Inflammatory macrophage treated with lipopolysaccharide for 1 hour (primary cell): ENCODE data around the gene MED6.

Source experiments
- DNase-seq, 2 donors: peaks; one replicate each; pipeline ENCODE4 v3.0.0-alpha.2; 2020 to 2022

The MED6 gene, protein sequence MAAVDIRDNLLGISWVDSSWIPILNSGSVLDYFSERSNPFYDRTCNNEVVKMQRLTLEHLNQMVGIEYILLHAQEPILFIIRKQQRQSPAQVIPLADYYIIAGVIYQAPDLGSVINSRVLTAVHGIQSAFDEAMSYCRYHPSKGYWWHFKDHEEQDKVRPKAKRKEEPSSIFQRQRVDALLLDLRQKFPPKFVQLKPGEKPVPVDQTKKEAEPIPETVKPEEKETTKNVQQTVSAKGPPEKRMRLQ

DNA sequence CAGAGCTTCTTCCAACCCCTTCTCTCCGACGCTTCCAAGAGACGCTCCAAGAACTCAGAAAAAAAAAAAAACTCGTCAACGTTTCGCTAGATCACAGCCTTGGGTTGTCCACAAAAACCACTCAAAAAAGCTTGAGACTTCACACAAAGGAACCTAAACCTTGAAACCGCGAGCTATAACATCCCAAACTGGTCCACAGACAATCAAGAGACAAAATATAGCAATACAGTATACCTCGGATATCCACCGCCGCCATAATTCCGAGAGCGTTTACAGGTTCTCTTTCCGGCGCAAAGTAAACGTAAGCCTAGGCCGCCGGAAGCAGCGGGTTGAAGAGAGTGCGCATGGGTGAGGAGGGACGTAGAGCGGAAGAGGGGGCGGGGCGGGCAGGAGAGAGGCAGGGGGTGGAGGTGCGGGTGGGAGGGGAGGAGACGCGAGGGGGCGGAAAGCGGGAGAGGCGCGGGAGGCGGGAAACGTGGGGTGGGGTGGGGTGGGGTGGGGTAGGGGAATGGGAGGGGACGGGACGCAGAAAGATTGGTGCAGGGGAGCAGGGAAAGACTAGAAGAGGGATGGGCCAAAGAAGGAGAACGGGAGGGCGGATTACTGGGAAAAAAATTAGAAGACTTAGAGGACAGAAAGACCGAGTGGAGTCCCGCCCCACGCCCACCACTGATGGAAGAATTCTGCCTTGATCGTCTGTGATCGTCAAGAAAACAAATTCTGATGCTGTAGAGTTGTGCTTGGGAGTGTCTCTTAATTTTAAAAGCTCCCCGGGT is at the start of gene MED6:
TSS of gene MED6 (minus strand) at position 274 of the 776 bp plus-strand sequence. CDS start at position 256, 18 bp downstream.
- peak; percentile 82 to 90 for DNase-seq

DNA sequence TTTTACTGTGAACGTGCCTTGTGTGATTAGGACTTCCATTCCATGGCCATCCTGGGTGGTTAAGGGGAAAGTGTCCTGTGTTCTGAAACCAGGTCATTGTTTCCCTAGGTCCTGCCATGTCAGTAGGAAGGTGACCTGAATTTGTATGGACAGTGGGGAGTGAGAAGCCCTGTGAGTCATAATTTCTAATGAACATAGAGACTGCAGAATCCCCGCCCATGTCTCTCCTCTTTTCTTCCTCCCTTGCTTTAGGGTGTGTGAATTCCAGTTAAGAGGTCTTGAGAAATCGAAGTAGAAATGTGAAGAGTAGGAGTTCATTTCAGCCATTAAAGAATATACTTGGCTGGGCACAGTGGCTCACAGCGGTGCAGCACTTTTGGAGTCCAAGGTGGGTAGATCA is 49.3 kb upstream of the MED6 start:
- no peak for DNase-seq

DNA sequence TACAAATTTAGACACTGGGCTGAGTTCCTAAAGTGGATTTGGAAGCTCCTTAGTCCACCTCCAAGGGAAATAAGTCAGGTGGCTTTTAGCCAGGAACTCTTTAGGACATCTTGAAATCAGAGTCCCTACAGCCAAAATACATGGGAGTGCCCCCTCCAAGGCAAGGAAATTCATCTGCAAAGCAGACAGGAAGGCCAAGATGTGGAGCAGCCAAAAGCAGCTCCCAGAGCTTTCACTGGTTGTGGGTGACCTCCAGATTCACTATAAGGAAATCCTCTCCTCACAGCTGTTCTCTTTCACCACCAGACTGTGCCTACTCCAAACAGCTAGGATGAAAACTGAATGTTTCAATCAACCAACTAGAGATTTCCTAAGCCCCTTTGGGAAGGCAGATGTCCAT is 47.9 kb upstream of the MED6 start:
- no peak for DNase-seq

DNA sequence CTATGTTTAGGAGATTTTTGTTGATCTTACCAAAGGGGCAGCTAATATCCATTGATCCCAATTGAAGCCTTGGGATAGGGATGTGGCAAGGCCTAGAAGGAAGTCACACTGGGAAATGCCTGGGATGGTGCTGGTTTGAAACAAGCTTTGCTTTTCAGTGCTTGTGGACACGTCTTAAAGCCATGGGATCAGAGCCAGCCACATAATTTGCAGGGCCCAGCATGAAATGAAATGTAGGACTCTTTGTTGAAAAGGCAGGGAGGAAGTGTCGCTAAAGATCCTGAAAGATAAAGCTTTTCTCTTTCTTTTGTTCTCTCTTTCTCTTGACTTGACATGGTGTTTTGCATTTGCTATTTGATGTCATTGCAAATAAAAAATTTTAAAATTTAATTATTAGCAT is 46.2 kb upstream of the MED6 start:
- DNase-seq: no peak

DNA sequence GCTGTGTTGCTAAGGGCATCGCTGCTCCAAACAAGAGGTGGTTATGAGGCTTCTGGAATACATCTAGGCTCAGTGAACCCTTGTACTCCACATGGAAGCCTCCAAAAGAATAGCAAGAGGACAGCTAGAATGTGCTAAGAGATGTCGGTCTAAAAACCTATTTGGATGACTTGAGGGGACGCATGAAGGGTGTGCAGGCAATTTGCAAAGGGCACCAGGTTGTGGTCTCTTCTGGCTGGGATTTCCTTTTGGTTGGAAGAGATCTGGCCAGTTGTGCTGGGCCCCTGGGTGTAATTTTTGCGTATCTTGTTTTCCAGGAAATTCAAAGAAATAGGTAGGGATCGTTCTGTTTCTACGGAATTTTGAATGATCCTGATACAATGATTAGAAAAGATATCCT is 45.4 kb upstream of the MED6 start:
- DNase-seq: no peak

DNA sequence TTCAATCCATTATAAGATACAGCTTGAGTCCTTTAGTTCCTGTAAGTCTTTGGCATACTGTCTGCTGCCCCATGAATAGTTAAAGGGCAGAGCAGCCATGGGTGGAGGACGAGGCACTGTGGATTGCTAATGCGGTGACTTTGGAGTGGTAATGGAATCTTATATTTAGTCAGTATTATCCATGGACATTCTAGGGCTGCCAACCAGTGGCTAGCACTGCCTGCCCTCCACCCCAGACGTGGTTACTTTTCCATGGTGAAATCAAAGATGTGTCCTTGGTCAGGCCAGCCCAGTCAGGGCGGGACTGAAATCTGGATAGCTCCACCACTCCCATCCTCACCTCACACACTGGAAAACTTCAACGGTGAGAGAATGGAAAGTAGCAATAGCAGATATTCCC is 43.5 kb upstream of the MED6 start:
- DNase-seq: no peak

DNA sequence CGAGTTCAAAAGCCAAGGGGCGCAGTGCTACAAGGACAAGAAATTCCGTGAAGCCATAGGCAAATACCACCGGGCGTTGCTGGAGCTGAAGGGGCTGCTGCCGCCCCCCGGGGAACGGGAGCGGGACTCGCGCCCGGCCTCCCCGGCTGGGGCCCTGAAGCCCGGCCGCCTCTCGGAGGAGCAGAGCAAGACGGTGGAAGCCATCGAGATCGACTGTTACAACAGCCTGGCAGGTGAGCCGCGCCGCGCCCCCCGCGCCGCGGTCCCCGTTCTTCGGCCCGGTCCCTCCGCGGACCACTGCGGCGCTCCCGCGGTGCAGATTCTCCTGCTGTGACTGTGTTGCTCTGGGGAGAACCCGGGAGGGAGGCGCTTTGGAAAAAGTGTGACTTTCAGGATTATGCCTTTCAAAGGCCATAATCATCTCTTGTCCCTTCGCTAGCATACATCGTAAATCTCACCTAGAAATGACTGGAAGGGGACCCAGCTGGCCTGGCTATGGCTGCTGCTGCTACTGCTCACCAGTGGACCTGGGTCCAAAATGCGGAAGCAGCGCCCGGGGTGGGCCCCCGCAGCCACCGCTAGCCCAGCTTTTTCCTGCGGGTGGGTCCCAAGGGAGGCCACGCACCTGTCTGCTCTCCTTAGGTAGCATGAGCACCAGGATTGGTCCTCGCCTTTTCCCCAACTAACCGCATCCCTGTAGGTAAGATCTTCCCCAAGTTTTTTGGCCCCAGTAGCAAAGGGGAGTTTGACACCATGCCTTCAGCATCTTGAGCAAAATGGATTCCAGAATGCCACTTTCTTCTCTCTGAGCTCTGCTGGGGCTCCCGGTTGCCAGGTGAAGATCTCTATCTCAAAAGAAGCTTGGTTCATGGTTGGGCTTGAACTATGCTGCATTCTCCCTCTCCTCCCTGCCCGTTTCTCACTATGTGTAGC is 42.1 kb upstream of the MED6 start:
- no peak for DNase-seq

DNA sequence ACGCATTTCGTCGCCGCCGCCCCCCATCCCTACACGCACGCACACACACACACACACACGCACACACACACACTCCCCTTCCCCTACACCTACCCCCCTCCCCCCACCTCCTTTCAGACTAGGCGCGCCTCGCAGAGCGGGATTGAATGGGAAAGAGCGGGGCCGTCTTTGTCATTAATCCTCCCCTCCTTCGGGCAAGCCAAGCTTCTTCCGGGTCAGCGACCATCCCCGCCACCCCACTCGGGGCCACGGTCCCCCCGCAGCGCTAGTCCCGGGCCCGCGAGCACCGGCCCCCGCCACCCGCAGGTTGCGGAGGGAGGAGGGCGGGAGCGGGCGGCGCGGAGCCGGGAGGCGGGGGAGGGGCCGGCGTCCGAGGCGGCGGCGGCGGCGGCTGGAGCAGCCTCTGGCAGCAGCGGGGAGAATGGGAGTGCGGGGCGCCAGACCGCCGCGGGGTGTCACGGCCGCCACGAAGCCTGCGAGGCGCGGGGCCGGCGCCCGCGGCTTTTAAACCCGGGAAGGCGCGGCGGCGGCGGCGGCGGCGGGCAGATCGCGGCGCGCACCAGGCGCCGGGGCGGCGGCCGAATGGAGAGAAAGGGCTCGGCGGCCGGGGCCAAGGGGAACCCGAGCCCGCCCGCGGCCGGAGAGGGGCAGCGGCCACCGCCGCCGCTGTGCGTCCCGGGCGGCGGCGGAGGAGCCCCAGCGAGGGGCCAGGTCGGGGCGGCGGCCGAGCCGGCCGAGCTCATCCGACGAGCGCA is 41.3 kb upstream of the MED6 start, which contains the start of gene TTC9:
TSS of gene TTC9 (plus strand) at position 369 of the 755 bp plus-strand sequence. CDS start at position 583, 214 bp downstream.
- DNase-seq: no peak

DNA sequence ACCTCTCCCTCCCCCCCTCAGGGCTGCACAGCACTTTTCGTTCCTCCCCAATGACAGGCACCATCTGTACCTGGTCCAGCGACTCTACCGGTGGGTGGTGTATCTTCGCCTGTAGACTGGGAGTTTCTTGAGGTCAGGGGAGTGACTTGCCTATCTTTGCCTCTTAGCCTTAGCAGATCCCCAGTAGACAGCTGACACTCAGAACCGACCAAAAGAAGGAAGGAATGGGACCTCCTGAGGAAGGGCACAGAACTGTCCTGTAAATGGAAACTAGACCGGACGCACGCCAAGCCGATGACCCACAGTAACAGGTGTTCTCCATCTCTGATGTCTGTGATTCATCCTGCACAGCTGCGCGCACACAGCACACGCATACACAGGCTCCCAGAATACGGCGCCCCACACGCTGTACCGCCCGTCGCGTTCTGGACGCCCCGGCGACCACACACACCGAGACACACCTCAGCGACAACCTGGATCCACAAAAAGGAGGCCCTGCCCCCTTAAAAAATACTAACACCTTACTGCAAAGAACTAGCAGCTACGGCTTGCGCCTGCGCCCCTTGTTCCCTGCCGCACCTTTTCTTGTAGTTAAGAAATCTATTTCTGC is 40.6 kb upstream of the MED6 start:
- no peak for DNase-seq

DNA sequence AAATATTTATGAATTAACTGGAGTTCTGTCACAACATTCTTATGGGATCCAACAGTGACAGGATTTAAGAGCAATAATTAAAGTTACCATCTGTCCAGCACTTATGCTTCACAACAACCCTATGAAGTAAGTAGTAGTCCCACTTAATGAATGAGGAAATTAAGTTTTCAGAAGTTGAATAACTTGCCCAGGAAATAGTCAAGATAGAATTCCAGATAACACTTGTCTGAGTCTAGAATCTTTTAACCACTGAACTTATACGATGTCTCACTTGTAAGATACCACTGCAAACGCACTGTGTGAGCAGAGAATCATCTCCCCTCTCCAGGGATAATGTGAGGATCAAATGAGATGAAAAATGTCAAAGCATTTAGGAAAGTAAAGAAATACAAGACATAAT is 38.0 kb upstream of the MED6 start:
- no peak for DNase-seq

DNA sequence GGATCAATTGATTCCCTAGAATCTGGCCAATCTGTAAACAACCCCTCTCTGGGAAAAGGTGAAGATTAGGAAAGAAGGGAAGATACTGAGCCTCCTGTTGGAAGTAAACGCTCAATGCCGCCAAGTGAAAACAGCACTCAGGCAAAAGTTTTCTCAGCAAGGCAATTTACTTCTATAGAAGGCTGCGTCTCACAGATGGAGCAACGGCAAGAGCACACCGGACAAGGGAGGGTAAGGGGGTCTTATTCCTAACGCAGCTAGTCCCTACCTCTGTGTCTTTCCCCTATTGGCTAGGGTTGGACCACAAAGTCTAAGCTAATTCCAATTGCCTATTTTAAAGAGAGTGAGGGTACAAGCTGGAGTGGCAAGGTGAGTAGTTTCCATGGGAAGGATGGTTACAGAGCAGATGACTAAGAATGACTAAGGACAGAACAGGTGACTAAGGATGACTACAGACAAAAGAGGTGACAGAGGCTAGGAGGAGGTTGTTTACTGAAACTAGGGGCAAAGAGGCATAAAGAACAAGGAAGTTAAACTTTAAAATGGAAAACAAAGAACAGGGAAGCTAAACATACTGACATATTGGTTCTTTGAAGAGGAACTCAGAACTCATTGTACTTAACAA is 35.6 kb upstream of the MED6 start:
- DNase-seq: no peak

DNA sequence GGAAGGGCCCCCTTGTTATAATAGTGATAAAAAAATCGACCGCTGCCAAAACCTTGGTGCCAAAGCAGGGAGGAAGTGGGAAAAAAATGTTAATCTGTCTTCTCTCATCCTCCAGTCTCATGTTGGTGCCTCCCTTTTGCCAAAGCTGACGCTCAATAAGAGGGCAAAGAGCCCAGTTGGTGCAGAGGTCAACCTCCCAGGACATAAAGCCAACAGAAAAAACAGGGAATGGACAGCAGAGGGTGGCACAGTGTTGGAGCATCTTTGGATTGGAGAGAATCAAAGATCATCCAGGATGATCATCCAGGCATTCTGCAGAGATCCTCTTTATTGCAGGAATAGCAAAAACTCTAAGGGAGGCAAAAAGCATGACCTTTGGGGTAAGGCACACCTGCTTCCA is 31.5 kb upstream of the MED6 start:
- DNase-seq: no peak

DNA sequence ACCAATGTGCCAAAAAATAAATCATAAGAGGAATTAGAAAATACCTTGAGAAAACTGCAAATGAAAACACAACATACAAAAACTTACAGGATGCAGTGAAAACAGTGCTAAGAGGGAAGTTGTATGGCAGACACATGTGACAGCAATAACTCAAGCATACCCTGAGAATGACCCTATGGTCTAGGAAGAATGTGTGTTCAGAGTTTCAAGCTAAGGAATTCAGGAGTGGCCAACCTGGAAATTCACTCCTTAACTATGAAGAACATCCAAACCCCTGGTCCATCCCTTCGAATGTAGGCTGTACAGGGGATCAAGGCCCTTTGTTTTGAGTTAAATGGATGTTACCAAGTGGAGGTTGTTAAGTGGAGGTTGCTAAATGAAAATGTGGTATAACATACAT is 24.5 kb upstream of the MED6 start:
- DNase-seq: no peak

DNA sequence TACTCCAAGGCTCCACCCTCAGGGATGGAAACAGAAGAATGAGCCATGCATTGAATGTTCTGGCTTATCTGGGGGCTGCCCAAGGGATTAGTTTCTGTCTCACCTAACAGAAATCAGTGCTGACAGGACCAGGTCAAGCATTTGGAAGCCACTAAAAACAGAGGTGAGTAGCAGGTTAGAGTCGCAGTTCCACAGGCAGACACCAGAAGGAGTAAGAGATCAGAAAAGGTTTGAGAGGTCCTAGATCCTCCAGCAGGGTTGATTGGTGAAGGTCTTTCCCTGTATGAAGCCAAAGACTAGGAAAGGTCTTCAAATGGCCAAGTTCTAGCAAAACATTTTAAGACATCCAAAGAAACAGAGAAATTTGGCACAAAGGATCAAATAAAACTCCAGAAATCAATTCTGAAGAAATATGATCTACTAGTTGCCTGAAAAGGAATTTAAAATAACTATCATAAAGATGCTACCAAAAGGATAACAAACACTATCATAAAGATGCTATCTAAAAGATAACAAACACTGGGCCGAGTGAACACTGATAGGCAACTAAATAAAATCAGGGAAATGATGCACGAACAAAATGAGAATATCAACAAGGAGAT is 21.8 kb upstream of the MED6 start:
- DNase-seq: peak; percentile 15 to 56

DNA sequence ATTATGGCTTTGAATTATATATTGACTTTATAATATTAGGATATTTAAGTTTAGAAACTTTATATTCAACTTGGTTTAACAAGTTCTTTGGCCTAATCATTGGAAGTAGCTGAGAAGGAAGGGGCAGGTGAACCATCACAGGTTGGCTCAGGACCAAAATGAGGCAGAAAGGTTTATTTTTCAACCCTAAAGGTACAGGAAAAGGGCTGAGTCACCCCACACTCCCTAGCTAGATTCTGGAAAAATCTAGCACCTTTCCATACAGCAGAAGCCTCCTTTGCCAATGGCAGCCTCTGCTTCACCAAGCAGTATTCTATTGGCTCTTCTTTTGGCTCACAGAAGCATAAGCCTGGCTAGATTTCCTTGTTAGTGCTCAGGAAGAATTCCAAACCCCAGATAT is 19.3 kb upstream of the MED6 start:
- no peak for DNase-seq

DNA sequence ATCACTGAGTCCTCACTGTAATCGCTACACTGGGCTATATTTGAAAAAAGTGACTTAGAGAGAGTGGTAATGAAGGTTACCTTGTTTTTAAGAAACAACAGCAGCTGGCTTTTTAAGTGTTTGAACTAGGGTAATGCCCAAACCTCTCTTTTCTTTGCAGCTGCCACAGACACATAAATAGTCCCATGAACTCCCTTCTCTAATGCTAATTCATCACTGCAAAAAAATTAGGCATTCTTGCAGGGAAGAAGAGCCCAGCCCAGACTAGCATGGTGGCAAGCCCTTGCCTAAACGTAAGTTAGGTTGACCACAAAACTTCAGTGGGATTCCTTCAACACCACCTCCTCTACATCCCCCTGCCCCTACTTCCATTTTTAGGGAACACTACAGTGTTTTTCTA is 17.9 kb upstream of the MED6 start:
- no peak for DNase-seq

DNA sequence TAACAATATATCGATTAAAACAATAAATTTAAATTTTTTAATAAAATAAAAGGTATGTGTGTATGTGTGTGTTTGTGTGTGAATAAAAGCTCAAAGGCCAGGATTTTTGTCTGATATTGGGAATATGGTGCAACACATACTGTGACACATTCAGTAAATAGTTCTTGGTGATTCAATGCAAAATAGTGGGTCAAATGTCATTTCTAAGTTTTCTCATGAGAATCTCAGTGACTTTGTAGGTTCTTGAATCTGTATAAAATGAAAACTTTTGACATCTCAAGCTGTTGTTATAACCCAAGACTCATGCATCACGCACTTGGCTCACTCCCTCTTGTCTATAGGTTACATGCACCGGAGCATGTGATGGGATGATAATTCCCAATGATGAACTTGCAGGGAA is 16.2 kb upstream of the MED6 start:
- DNase-seq: no peak

DNA sequence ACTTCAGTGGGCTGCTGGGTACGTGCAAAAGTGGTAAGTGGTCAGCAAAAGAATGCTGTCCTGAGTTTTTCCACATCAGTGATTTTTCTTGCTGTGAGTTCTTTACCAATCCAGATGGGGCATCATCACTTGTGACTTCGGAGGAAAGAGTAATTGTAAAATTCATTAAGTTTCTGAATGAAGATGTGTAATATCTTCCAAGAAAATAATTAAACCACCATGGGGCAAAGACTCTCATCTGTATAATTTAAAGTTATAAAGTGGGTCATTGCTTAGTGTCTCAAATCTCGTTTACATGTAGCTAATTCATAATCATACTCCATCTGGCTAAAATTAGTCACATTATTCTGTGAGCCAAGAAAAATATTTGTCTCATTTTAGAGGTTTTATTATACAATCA is 10.8 kb upstream of the MED6 start:
- no peak for DNase-seq

DNA sequence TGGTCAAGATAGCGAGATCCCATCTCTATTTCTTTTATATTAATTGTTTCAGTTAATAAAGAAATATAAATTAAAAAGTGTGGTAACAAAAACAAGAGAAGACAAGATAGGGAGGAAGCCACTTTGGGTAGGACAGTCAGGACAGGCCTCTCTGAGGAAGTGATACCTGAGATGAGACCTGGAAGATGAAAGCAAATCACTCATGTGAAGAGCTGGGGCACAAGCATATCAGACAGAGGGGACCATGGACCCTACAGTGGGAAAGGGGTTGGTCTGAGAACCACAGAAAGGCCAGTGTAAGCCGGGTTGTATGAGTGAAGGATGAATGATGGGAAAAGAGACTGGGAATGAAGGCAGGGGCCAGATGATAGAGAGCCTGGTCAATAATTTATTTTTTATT is 1.8 kb upstream of the MED6 start:
- no peak for DNase-seq

DNA sequence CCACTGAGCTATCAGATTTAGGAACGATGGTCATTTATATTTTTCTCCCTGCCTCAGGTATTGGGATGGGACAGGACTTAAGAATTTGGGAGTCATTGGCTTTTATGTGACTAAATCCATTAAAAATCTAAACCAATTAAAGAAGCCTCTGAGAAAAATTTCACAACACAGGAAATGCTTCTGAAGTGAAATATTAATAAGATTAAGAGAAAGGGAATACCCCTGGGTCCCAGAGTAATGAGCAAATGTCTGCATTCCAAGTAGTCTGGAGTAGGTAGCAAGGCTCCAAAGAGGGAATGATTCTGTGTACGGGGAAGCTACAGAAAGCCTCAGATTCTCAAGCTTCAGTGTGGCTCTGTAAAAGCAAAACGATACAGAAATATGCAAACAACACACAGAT is 707 bp upstream of the MED6 start:
- peak in 1 of 2 donors; percentile 2 for DNase-seq

DNA sequence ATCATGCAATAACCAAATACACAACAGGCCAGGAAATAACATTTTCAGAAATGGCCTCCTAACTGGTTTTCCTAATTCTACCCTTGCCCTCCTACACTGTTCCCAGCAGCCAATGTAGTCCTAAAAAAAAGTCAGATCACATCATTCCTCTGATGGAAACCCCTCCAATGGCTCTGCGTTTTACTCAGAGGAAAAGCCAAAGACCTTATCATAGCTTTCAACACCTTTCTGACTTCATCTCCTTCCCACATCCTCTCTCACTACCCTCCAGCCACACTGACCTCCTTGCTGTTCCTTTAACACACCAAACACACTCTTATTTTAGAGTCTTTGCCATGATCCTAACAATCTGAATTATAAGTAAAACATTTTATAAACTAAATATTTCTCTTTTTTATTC is 1.1 kb downstream of the MED6 start:
- peak; percentile 26 to 54 for DNase-seq
